ENCODE data around the gene KIAA0753.

The KIAA0753 gene

GRCh38 chr17:6548034-6548433, 92.5 kb downstream of the KIAA0753 start:
- TF ChIP-seq CTCF (conservative IDR thresholded peaks at IDR 0.05; ENCODE audit: low read depth), result no peak
- H3K27ac ChIP-seq, result peak overlapping the region; percentile 100
- ChIA-PET CTCF (interaction anchor here (0.5 to 1.9 kb wide), 3 partner anchors 20 to 457 kb away, joined by 3 to 5 read pairs (median 3); no protein-coding TSS in a partner anchor), POLR2A (ENCODE audit: low non-redundant PET) (no interaction called here)
- DNase-seq (ENCODE audit: low spot score), result no peak

GRCh38 chr17:6547336-6547735, 93.2 kb downstream of the KIAA0753 start:
- peak overlapping the region; percentile 100 for H3K27ac ChIP-seq
- no peak for DNase-seq (ENCODE audit: low spot score)
- TF ChIP-seq CTCF (conservative IDR thresholded peaks at IDR 0.05; ENCODE audit: low read depth), result no peak
- ChIA-PET POLR2A (ENCODE audit: low non-redundant PET) (no interaction called here), CTCF (interaction anchor here (1.9 kb wide), 1 partner anchor 75 kb away, joined by 5 read pairs; no protein-coding TSS in a partner anchor)

- CTCF ChIA-PET, result no interaction called here
- H3K27ac ChIP-seq, result peak overlapping the region; percentile 100
- TF ChIP-seq CTCF (conservative IDR thresholded peaks at IDR 0.05; ENCODE audit: low read depth), result no peak
- POLR2A ChIA-PET (ENCODE audit: low non-redundant PET), result no interaction called here
- DNase-seq (ENCODE audit: low spot score), result no peak
Measured at GRCh38 chr17:6546069-6546718, 94.3 kb downstream of the KIAA0753 start.

GRCh38 chr17:6545291-6545690, 95.2 kb downstream of the KIAA0753 start:
- ChIA-PET CTCF (no interaction called here), POLR2A (ENCODE audit: low non-redundant PET) (no interaction called here)
- DNase-seq (ENCODE audit: low spot score), result no peak
- H3K27ac ChIP-seq, result peak overlapping the region; percentile 100
- no peak for TF ChIP-seq CTCF (conservative IDR thresholded peaks at IDR 0.05; ENCODE audit: low read depth)

- DNase-seq (ENCODE audit: low spot score), result no peak
- peak overlapping the region; percentile 100 for H3K27ac ChIP-seq
- ChIA-PET POLR2A (ENCODE audit: low non-redundant PET) (no interaction called here), CTCF (no interaction called here)
- TF ChIP-seq CTCF (conservative IDR thresholded peaks at IDR 0.05; ENCODE audit: low read depth), result no peak
Measured at GRCh38 chr17:6544011-6544370, 96.5 kb downstream of the KIAA0753 start.

GRCh38 chr17:6543079-6544010, 97.2 kb downstream of the KIAA0753 start:
- TF ChIP-seq CTCF (conservative IDR thresholded peaks at IDR 0.05; ENCODE audit: low read depth), result no peak
- H3K27ac ChIP-seq, result peak overlapping the region; percentile 100
- no peak for DNase-seq (ENCODE audit: low spot score)
- POLR2A ChIA-PET (ENCODE audit: low non-redundant PET), result no interaction called here
- CTCF ChIA-PET, result interaction anchor here (0.6 kb wide), 1 partner anchor 53 kb away, joined by 3 read pairs; no protein-coding TSS in a partner anchor
